NCI-H128 (cell line): Measurements from ENCODE around the gene HTR6.
"Not testable (repeated sequence)": the region's sequence is repeated elsewhere in the genome, so short reads cannot be mapped to it uniquely, and the experiment has no call there.

ENCODE experiments used
- DNase-seq: peaks from one replicate; lab custom pipeline; 2025; ENCODE audit not compliant: unreplicated experiment; lab: John Stamatoyannopoulos, UW

The HTR6 gene

GRCh38 chr1:19664453-19665185, at the start of gene HTR6:
Gene HTR6, plus strand, starts transcription at chr1:19664875. Its CDS starts 879 bp downstream, at chr1:19665754.
- no peak for DNase-seq

- DNase-seq = no peak
Observed at GRCh38 chr1:19615438-19615837, 49.2 kb upstream of the HTR6 start.

- DNase-seq = no peak
Observed at GRCh38 chr1:19616489-19616888, 48.2 kb upstream of the HTR6 start.

GRCh38 chr1:19617376-19617775, 47.3 kb upstream of the HTR6 start:
- DNase-seq = no peak

DNA sequence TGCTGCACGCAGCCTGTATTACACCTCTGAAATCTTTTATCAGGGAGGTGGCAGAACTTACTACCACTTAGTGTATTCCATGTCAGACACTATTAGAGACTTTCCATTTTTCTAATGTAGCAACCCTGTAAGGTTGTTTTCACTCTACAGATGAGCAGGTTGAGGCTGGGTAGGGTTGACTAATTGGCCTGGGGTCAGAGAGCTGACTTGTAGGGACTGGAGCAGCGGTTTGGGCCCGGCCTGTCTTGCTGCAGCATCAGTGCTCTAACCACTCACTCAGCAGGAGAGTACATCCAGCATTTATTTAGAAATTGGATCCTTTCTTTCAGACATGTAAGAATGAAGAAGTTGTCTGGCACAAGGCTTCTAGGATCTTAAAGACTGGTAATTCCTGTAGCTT, 46.2 kb upstream of the HTR6 start:
- DNase-seq = no peak

- no peak for DNase-seq
Observed at GRCh38 chr1:19619697-19620384, 44.8 kb upstream of the HTR6 start.

DNA sequence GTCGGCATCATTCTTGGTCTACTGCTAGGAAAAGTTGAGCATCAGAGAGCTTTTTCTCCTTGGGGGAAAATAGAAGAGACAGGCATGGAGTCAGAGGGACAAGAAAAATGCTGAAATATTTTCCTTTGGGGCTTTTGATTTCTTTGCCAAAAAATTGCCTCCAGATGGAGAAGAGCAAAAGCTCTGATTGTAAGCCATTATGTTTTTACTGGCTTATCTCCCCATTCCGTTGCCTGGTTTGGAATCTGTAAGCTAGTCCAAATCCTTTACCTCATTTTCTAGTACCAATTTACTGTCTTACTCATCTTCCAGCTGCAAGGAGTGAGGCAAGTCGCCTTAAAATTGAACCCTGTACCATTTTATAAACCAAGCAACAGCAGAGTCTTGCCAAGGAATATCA, 43.9 kb upstream of the HTR6 start:
- DNase-seq = no peak

DNA sequence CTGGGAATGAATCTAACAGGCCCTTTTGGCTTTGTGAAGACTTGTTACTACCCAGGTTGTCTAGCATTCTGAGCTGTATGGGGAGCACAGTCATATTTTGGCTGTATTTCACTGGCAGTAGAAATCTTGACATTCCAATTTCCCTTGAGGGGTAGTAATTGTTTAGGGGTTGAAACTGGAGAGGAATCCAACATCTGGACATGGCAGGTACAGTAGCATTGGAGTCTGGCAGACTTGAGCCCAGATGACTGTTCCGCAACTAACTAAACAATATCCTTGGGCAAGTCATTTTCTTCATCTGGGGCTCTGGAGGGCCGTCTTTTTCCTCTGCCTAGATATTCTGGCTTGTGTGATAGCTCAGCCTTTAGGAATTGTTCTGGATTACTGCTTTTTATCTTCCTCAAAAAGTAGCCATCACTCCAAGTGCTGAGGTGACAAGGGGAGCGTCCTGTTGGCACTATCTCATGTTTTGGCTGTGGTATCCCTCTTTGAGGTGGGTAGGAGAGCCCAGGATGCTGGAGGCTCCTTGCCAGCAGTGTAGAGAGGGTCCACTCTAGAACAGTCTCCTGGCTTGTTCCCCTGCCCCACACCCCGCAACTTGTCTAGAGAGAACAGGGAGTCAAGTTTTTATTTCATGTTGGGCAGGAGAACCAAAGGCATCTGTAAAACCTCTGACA, 43.3 kb upstream of the HTR6 start:
- no peak for DNase-seq

DNA sequence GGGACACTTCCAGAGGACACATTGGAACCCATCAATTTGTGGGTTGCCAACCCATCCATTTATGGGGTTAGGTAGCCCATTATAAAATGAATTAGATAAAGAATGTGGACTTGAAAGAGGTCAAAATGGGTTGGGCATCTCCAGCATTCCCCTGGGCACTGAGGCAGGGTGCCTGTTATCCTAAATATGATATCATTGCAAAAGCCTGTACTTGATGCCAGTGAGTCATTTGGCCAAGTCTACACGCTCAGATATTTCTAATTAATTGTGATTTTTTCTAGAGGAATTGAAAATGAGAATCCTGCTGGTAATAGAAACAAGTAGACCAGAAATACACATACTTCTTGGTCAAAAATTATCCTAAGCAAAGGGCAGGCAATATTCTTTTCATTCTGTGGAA, 42.5 kb upstream of the HTR6 start:
- DNase-seq = no peak

DNA sequence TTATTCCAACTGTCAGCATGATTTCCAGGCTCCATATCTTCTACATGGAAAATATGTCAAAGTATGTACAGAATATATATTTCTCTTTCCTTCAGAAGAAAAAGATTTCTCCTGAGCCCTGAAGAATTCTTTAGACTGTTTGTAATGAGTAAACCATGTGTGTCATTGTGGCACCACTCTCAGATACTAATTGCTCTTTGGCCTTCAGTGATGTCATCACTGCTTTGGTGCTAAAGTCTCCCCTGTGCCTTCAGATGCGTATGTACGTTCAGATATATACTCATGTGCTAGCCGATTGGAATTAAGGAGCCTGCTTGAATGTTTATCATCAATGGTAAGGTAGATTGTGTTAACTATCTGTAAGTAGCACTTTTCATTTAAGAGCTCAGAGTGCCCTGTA, 41.2 kb upstream of the HTR6 start:
- DNase-seq = no peak

GRCh38 chr1:19625291-19625937, 39.3 kb upstream of the HTR6 start:
- DNase-seq = no peak

DNA sequence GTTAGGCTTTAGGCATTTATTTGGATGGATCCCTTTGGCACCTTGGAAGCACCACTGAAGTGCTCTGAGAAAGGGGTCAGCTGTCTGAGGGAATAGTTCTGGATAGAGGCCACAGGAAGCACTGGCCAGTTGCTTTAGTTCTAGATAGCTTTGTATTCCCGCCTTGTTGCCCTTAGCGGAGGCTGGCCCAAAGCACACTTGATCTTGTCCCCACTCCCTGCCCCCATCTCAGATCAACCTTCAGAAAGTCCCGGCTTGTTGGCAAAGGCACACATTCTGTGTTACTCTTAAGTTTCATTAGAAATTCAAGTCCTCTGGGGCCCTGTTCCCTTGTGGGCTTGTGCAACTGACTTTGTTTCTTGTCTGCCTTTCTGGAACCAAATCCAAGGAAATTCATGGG, 35.8 kb upstream of the HTR6 start:
- no peak for DNase-seq

- no peak for DNase-seq
Observed at GRCh38 chr1:19629357-19629756, 35.3 kb upstream of the HTR6 start.

- DNase-seq = not testable (repeated sequence)
Observed at GRCh38 chr1:19630192-19630591, 34.5 kb upstream of the HTR6 start.

DNA sequence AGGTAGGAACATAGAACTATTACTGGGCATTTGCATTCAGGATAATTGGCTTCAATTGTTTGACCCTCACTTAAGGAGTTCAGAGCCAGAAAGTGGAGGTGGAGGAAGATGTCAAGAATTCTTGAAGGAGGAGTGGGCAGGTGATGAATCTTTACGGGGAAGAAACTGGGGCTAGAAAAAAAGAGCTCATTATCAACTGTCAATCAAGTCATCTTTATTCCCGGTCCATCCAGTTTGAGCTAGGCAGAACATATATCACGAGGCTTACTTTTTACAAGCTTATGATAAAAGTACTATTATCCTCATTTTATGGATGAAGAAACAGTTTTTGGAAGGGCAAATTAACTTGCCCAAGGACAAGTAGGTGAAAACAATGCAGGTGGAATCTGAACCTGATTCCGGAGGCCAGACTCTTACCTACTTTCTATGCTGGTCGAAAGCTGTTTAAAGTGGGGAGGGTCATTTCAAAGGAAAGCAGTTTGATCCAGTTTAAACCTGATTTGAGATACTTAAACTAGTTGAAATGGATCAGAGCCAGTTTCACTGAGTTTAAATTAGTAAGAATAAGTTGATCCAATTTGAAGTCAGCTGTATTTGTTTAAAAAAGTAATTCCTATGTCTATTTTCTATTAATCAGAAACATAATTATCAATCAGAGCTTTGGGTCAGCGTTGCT, 33.8 kb upstream of the HTR6 start:
- no peak for DNase-seq

DNA sequence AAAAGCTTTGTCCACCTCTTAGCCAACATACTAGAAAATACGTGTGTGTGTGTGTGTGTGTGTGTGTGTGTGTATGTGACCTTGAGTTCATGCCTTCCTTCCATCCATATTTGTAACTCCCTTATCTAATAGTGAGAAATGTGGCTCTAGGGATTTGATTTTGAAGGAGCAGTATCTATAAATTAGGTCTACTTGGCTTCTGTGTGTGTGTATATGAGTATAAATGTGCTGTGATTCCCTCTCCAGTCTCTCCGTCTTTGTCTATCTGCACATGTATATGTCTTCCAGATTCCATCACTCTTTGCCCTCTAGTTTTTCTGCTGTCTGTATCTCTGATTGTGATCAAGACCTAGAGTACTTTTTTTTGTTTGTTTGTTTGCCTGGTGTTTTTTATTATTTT, 32.5 kb upstream of the HTR6 start:
- no peak for DNase-seq

DNA sequence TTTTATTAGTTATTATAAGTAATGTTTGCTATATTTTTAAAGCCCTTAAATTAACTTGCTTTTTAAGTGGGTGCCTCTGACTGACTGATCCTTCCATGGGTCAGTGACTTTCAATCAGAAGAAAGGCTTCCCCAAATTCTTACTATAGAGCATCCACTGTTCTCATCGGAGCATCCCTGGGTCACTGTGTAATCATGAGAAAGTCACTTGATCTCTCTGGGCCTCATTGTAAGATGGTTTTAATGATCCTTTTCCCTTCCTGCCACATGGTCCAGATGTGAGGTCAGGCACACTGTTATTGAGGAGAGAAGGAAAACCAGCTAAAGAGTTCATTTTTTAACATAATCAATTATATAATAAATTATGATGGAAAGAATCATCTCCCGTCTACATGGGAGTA, 31.6 kb upstream of the HTR6 start:
- no peak for DNase-seq

DNA sequence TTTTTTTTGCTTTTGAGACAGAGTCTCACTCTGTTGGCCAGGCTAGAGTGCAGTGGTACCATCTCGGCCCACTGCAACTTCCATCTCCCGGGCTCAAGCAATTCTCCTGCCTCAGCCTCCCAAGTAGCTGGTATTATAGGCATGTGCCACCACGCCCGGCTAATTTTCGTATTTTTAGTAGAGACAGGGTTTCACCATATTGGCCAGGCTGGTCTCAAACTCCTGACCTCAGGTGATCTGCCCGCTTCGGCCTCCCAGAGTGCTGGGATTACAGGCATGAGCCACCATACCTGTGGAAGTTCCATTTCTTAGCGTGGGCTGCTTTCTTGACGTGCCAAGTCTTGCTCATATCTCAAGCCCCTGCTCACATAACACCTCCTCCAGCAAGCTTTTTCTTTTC, 29.6 kb upstream of the HTR6 start:
- not testable (repeated sequence) for DNase-seq

DNA sequence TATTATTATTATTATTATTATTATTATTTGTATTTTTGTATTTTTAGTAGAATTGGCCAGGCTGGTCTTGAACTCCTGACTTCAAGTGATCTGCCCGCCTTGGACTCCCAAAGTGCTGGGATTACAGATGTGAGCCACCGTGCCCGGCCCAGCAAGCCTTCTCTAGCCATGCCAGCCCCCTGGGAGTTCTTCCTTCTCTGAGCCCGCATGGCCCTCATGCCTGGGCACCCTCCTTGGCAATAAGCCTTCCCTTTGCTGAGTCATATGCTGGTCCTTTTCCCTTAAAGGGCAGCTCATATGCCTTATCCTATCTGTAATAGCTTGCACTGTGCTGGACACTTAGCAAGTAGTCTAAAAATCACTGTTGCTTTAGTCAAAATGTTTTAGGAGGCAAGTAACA, 29.0 kb upstream of the HTR6 start:
- DNase-seq = no peak

GRCh38 chr1:19636065-19636464, 28.6 kb upstream of the HTR6 start:
- DNase-seq = no peak

GRCh38 chr1:19636749-19637148, 27.9 kb upstream of the HTR6 start:
- not testable (repeated sequence) for DNase-seq
